ENCODE measurements around the gene TMEM82.

Gene TMEM82

GRCh38 chr1:15775706-15776105, 33.4 kb downstream of the TMEM82 start:
- H3K27me3 ChIP-seq (ENCODE audit: control insufficient read depth in 2 of 2, insufficient read depth in 2 of 2, low read length in 2 of 2), result no peaks in the 10 kb centered on the region
- H3K9me3 ChIP-seq (ENCODE audit: control insufficient read depth in 2 of 2, low read length in 2 of 2), result no peaks in the 10 kb centered on the region
- no peak overlapping the region for H3K9ac ChIP-seq (ENCODE audit: low read depth in 1 of 2, low read length in 2 of 2)
- no peak overlapping the region for H3K4me3 ChIP-seq (ENCODE audit: low read length in 2 of 2)
- H3K36me3 ChIP-seq (ENCODE audit: control insufficient read depth in 2 of 2, insufficient read depth in 2 of 2, low read length in 2 of 2), result peaks cover 53% of the 10 kb centered on the region in 2 donors
- H3K4me1 ChIP-seq (ENCODE audit: control insufficient read depth in 2 of 2, insufficient read depth in 2 of 2, low read length in 2 of 2), result peaks cover 9 to 22% of the 10 kb centered on the region in 2 donors
- peak overlapping the region in 1 of 2 donors; percentile 32 for H3K27ac ChIP-seq (ENCODE audit: low read depth in 2 of 2, low read length in 2 of 2)

- no peak overlapping the region for H3K27ac ChIP-seq (ENCODE audit: low read depth in 2 of 2, low read length in 2 of 2)
- no peaks in the 10 kb centered on the region for H3K9me3 ChIP-seq (ENCODE audit: control insufficient read depth in 2 of 2, low read length in 2 of 2)
- H3K9ac ChIP-seq (ENCODE audit: low read depth in 1 of 2, low read length in 2 of 2), result no peak overlapping the region
- H3K4me1 ChIP-seq (ENCODE audit: control insufficient read depth in 2 of 2, insufficient read depth in 2 of 2, low read length in 2 of 2), result peaks cover 9 to 30% of the 10 kb centered on the region in 2 donors
- H3K27me3 ChIP-seq (ENCODE audit: control insufficient read depth in 2 of 2, insufficient read depth in 2 of 2, low read length in 2 of 2), result no peaks in the 10 kb centered on the region
- H3K4me3 ChIP-seq (ENCODE audit: low read length in 2 of 2), result no peak overlapping the region
- H3K36me3 ChIP-seq (ENCODE audit: control insufficient read depth in 2 of 2, insufficient read depth in 2 of 2, low read length in 2 of 2), result peaks cover 39 to 41% of the 10 kb centered on the region in 2 donors
Measured at GRCh38 chr1:15777909-15778707, 35.8 kb downstream of the TMEM82 start.

GRCh38 chr1:15785683-15786082, 43.4 kb downstream of the TMEM82 start:
- H3K27ac ChIP-seq (ENCODE audit: low read depth in 2 of 2, low read length in 2 of 2), result no peak overlapping the region
- peaks cover 0 to 8% of the 10 kb centered on the region in 2 donors for H3K4me1 ChIP-seq (ENCODE audit: control insufficient read depth in 2 of 2, insufficient read depth in 2 of 2, low read length in 2 of 2)
- H3K9ac ChIP-seq (ENCODE audit: low read depth in 1 of 2, low read length in 2 of 2), result no peak overlapping the region
- no peak overlapping the region for H3K4me3 ChIP-seq (ENCODE audit: low read length in 2 of 2)
- H3K36me3 ChIP-seq (ENCODE audit: control insufficient read depth in 2 of 2, insufficient read depth in 2 of 2, low read length in 2 of 2), result peaks cover 14 to 21% of the 10 kb centered on the region in 2 donors
- H3K27me3 ChIP-seq (ENCODE audit: control insufficient read depth in 2 of 2, insufficient read depth in 2 of 2, low read length in 2 of 2), result no peaks in the 10 kb centered on the region
- H3K9me3 ChIP-seq (ENCODE audit: control insufficient read depth in 2 of 2, low read length in 2 of 2), result no peaks in the 10 kb centered on the region

GRCh38 chr1:15786581-15786980, 44.3 kb downstream of the TMEM82 start:
- Histone ChIP-seq H3K9me3 (ENCODE audit: control insufficient read depth in 2 of 2, low read length in 2 of 2) (no peaks in the 10 kb centered on the region), H3K27me3 (ENCODE audit: control insufficient read depth in 2 of 2, insufficient read depth in 2 of 2, low read length in 2 of 2) (no peaks in the 10 kb centered on the region), H3K9ac (ENCODE audit: low read depth in 1 of 2, low read length in 2 of 2) (no peak overlapping the region), H3K4me1 (ENCODE audit: control insufficient read depth in 2 of 2, insufficient read depth in 2 of 2, low read length in 2 of 2) (no peaks in the 10 kb centered on the region), H3K4me3 (ENCODE audit: low read length in 2 of 2) (no peak overlapping the region), H3K27ac (ENCODE audit: low read depth in 2 of 2, low read length in 2 of 2) (no peak overlapping the region), H3K36me3 (ENCODE audit: control insufficient read depth in 2 of 2, insufficient read depth in 2 of 2, low read length in 2 of 2) (peaks cover 14 to 21% of the 10 kb centered on the region in 2 donors)

- no peaks in the 10 kb centered on the region for H3K9me3 ChIP-seq (ENCODE audit: control insufficient read depth in 2 of 2, low read length in 2 of 2)
- peaks cover 2 to 11% of the 10 kb centered on the region in 2 donors for H3K4me1 ChIP-seq (ENCODE audit: control insufficient read depth in 2 of 2, insufficient read depth in 2 of 2, low read length in 2 of 2)
- no peaks in the 10 kb centered on the region for H3K27me3 ChIP-seq (ENCODE audit: control insufficient read depth in 2 of 2, insufficient read depth in 2 of 2, low read length in 2 of 2)
- no peak overlapping the region for H3K4me3 ChIP-seq (ENCODE audit: low read length in 2 of 2)
- H3K9ac ChIP-seq (ENCODE audit: low read depth in 1 of 2, low read length in 2 of 2), result no peak overlapping the region
- H3K27ac ChIP-seq (ENCODE audit: low read depth in 2 of 2, low read length in 2 of 2), result peak overlapping the region in 1 of 2 donors; percentile 9
- H3K36me3 ChIP-seq (ENCODE audit: control insufficient read depth in 2 of 2, insufficient read depth in 2 of 2, low read length in 2 of 2), result peaks cover 11 to 16% of the 10 kb centered on the region in 2 donors
Measured at GRCh38 chr1:15788624-15789301, 46.5 kb downstream of the TMEM82 start.

- Histone ChIP-seq H3K4me3 (ENCODE audit: low read length in 2 of 2) (no peak overlapping the region), H3K36me3 (ENCODE audit: control insufficient read depth in 2 of 2, insufficient read depth in 2 of 2, low read length in 2 of 2) (no peaks in the 10 kb centered on the region), H3K27ac (ENCODE audit: low read depth in 2 of 2, low read length in 2 of 2) (peak overlapping the region; percentile 69 to 72), H3K9ac (ENCODE audit: low read depth in 1 of 2, low read length in 2 of 2) (peak overlapping the region in 1 of 2 donors; percentile 19), H3K27me3 (ENCODE audit: control insufficient read depth in 2 of 2, insufficient read depth in 2 of 2, low read length in 2 of 2) (no peaks in the 10 kb centered on the region), H3K4me1 (ENCODE audit: control insufficient read depth in 2 of 2, insufficient read depth in 2 of 2, low read length in 2 of 2) (peaks cover 42 to 70% of the 10 kb centered on the region in 2 donors), H3K9me3 (ENCODE audit: control insufficient read depth in 2 of 2, low read length in 2 of 2) (no peaks in the 10 kb centered on the region)
Measured at GRCh38 chr1:15796086-15796462, 53.8 kb downstream of the TMEM82 start.

All from mucosa of rectum (tissue), 2 donors.